ENCODE data around the gene VRK3.

DNA sequence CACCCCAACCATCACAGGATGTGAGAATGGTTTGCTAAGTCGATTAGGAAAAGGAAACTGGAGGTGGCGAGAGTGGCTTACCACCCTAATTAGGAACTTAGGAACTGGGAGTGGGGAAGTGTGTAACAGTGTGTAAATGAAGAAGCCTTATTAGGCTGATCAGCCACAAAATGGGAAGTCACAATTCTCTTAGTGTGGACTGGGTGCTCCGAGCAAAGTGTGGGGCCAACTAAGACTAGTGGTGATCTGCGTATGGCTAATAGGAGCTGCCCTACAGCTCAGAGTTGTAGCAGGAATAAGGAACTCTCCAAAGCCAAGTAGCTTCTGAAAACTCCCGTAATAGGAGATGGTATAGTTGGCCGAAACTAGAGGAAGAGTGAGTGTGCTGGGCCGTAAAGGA, 71.8 kb downstream of the VRK3 start:
- no peak for TF ChIP-seq CTCF (IDR thresholded peaks at IDR 0.05)
- no peak for TF ChIP-seq POLR2A (IDR thresholded peaks at IDR 0.05)
